H1 (cell line): ENCODE results near the gene SPEF1. TPM values are rescaled to one million over a fixed set of nuclear protein-coding genes. Genes with fewer than 3 reads are reported as not detected.

Source experiments
- ASH2L ChIP-seq: fragments of 200-600, 300-600 bp; sonication (generic); IDR thresholded peaks from one replicate; pipeline ENCODE4 v1.7.1; 2017; ENCODE audit warnings: low read length
- CHD7 ChIP-seq: fragments of 300-600 bp; sonication (generic); IDR thresholded peaks from 2 replicates; pipeline ENCODE4 v1.7.1; 2012; ENCODE audit warnings: low read length, moderate library complexity, mild to moderate bottlenecking, inconsistent platforms; ENCODE audit not compliant: insufficient replicate concordance
- GABPA ChIP-seq: IDR thresholded peaks from 2 replicates; pipeline ENCODE4 v1.6.1; 2011; ENCODE audit warnings: mild to moderate bottlenecking, low read length, moderate library complexity, borderline replicate concordance; ENCODE audit not compliant: insufficient read depth
- HDAC2 ChIP-seq, 2 experiments: fragments of 300-600 bp in 1 of 2; sonication (generic) in 1 of 2; IDR thresholded peaks; 2 replicates each; pipeline ENCODE4 v1.6.1; 2011 to 2012; ENCODE audit warnings: low read depth in 2 of 2, low read length in 2 of 2, mild to moderate bottlenecking in 2 of 2, moderate library complexity in 2 of 2, borderline replicate concordance in 1 of 2, inconsistent platforms in 1 of 2
- KDM4A ChIP-seq: IDR thresholded peaks from one replicate; pipeline ENCODE4 v1.7.1; 2012; ENCODE audit warnings: low read depth, mild to moderate bottlenecking, moderate library complexity, low read length, inconsistent platforms; ENCODE audit not compliant: severe bottlenecking
- MAFK ChIP-seq: IDR thresholded peaks from 2 replicates; pipeline ENCODE4 v1.6.1; 2012; ENCODE audit warnings: low read depth, mild to moderate bottlenecking, improper control_type of control experiment, low read length
- POU5F1 ChIP-seq: IDR thresholded peaks from 2 replicates; pipeline ENCODE4 v1.6.1; 2011; ENCODE audit warnings: low read depth, mild to moderate bottlenecking, low read length, moderate library complexity
- RBBP5 ChIP-seq: IDR thresholded peaks from 2 replicates; pipeline ENCODE4 v1.7.1; 2012; ENCODE audit warnings: low read depth, mild to moderate bottlenecking, inconsistent platforms, low read length, moderate library complexity, borderline replicate concordance
- polyA plus RNA-seq, 7 experiments: library from polyadenylated mRNA; depleted of rRNA in 3 of 7; stranded (reverse) in 5 of 7; unstranded in 2 of 7; fragments of >200 nt in 5 of 7; fragments of 200-250 nt in 2 of 7; gene quantifications; 1 replicate in 5 of 7; 2 replicates in 1 of 7; 4 replicates in 1 of 7; pipeline versions ENCODE4 v1.2.1 to v1.2.3, GENCODE V29; 2011 to 2013; ENCODE audit warnings: missing spikeins in 2 of 7, mixed read lengths in 2 of 7
- total RNA-seq: library from RNA; stranded (reverse); fragmentation: NEBNext Ultra II Directional; extraction: Animal tissue kit (Norgen Biotek cat#: 25700); gene quantifications from 2 replicates; pipeline ENCODE4 v1.2.1, GENCODE V29; 2021
- TF ChIP-seq, protein P1 (sequence below), 3 experiments: IDR thresholded peaks; 1 replicate in 2 of 3; 2 replicates in 1 of 3; pipeline versions ENCODE4 v1.5.1 to v1.6.1; 2011; ENCODE audit warnings: low read length in 3 of 3, mild to moderate bottlenecking in 3 of 3, inconsistent platforms in 2 of 3, low read depth in 1 of 3, moderate library complexity in 1 of 3; ENCODE audit not compliant: insufficient read depth in 1 of 3; ENCODE audit errors: control extremely low read depth in 1 of 3

Gene SPEF1
- total and polyA plus RNA-seq, 2 of the 8 experiments (the other 6 are each of a cell fraction or from before 2014, with no cell fraction given), result 0.51 to 0.71 TPM

DNA sequence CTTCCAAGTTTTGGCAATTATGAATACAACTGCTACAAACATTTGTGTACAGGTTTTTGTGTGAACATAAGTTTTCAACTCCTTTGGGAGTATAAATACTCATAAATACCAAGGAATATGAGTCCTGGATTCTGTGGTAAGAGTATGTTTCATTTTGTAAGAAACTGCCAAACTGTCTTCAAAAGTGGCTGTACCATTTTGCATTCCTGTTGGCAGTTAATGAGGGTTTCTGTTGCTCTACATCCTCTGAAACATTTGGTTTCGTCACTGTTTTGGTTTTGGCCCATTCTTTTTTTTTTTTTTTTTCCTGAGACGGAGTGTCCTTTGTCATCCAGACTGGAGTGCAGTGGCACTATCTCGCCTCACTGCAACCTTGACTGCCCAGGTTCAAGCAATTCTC is 47.5 kb upstream of the SPEF1 start (continued):
- TF ChIP-seq CHD7 (no peak), POU5F1 (no peak), KDM4A (no peak), GABPA (no peak), ASH2L (no peak), RBBP5 (no peak), MAFK (no peak), HDAC2 (IDR thresholded peaks at IDR 0.05; ENCODE audit: borderline replicate concordance in 1 of 2, low read depth in 2 of 2, low read length in 2 of 2) (no peak)
- TF ChIP-seq, protein P1, sequence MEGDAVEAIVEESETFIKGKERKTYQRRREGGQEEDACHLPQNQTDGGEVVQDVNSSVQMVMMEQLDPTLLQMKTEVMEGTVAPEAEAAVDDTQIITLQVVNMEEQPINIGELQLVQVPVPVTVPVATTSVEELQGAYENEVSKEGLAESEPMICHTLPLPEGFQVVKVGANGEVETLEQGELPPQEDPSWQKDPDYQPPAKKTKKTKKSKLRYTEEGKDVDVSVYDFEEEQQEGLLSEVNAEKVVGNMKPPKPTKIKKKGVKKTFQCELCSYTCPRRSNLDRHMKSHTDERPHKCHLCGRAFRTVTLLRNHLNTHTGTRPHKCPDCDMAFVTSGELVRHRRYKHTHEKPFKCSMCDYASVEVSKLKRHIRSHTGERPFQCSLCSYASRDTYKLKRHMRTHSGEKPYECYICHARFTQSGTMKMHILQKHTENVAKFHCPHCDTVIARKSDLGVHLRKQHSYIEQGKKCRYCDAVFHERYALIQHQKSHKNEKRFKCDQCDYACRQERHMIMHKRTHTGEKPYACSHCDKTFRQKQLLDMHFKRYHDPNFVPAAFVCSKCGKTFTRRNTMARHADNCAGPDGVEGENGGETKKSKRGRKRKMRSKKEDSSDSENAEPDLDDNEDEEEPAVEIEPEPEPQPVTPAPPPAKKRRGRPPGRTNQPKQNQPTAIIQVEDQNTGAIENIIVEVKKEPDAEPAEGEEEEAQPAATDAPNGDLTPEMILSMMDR (IDR thresholded peaks at IDR 0.05; ENCODE audit: control extremely low read depth in 1 of 3, insufficient read depth in 1 of 3, low read depth in 1 of 3, low read length in 3 of 3), result no peak
